Measurements from ENCODE around the gene CFAP46. TPM values are rescaled to one million over a fixed set of nuclear protein-coding genes. Genes with fewer than 3 reads are reported as not detected.

The CFAP46 gene
- total and polyA plus RNA-seq, 2 of the 8 experiments (the other 6 are each of a cell fraction or from before 2014, with no cell fraction given), result 2.6 to 4.8 TPM

DNA sequence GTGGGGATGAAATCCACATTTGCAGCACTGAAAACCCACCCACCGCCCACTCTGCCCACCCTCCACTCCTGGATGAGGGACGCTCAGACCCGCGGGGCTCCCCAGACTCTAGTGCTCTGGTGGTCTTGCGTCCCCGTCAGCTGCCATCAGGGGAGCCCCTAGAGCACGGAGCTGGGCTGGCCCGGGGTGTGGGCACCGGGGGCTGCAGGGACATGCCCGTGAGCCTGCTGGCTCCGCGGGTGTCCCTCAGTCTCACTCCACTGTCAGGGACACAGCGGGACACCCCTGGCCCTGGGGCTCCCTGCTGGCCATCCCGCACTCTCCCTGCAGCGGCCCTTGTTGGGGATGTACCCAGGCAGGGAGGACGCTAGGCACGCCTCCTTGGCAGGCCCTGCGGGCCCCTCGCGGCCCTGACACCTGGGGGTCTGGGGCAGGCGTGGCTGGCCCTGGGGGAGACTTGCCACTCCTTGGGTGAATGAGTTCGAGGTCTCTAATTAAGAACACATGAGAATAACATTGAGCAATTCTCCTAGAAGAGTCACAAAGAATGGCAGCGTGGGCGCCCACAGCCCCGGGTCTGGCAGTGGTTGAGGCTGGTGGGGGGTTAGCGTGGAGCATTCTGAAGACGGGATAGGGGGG, 64.2 kb downstream of the CFAP46 start (continued):
- TF ChIP-seq RXRA (IDR thresholded peaks at IDR 0.05; ENCODE audit: insufficient read depth, low read depth, low read length) (no peak), EP300 (IDR thresholded peaks at IDR 0.05; ENCODE audit: borderline replicate concordance in 1 of 2, low read depth in 2 of 2, low read length in 2 of 2) (no peak), KDM4A (IDR thresholded peaks at IDR 0.05; ENCODE audit: low read depth, low read length, severe bottlenecking) (no peak), RBBP5 (IDR thresholded peaks at IDR 0.05; ENCODE audit: borderline replicate concordance, low read depth, low read length) (no peak), JUN (IDR thresholded peaks at IDR 0.05; ENCODE audit: low read depth, low read length) (no peak)
- TF ChIP-seq, protein P1, sequence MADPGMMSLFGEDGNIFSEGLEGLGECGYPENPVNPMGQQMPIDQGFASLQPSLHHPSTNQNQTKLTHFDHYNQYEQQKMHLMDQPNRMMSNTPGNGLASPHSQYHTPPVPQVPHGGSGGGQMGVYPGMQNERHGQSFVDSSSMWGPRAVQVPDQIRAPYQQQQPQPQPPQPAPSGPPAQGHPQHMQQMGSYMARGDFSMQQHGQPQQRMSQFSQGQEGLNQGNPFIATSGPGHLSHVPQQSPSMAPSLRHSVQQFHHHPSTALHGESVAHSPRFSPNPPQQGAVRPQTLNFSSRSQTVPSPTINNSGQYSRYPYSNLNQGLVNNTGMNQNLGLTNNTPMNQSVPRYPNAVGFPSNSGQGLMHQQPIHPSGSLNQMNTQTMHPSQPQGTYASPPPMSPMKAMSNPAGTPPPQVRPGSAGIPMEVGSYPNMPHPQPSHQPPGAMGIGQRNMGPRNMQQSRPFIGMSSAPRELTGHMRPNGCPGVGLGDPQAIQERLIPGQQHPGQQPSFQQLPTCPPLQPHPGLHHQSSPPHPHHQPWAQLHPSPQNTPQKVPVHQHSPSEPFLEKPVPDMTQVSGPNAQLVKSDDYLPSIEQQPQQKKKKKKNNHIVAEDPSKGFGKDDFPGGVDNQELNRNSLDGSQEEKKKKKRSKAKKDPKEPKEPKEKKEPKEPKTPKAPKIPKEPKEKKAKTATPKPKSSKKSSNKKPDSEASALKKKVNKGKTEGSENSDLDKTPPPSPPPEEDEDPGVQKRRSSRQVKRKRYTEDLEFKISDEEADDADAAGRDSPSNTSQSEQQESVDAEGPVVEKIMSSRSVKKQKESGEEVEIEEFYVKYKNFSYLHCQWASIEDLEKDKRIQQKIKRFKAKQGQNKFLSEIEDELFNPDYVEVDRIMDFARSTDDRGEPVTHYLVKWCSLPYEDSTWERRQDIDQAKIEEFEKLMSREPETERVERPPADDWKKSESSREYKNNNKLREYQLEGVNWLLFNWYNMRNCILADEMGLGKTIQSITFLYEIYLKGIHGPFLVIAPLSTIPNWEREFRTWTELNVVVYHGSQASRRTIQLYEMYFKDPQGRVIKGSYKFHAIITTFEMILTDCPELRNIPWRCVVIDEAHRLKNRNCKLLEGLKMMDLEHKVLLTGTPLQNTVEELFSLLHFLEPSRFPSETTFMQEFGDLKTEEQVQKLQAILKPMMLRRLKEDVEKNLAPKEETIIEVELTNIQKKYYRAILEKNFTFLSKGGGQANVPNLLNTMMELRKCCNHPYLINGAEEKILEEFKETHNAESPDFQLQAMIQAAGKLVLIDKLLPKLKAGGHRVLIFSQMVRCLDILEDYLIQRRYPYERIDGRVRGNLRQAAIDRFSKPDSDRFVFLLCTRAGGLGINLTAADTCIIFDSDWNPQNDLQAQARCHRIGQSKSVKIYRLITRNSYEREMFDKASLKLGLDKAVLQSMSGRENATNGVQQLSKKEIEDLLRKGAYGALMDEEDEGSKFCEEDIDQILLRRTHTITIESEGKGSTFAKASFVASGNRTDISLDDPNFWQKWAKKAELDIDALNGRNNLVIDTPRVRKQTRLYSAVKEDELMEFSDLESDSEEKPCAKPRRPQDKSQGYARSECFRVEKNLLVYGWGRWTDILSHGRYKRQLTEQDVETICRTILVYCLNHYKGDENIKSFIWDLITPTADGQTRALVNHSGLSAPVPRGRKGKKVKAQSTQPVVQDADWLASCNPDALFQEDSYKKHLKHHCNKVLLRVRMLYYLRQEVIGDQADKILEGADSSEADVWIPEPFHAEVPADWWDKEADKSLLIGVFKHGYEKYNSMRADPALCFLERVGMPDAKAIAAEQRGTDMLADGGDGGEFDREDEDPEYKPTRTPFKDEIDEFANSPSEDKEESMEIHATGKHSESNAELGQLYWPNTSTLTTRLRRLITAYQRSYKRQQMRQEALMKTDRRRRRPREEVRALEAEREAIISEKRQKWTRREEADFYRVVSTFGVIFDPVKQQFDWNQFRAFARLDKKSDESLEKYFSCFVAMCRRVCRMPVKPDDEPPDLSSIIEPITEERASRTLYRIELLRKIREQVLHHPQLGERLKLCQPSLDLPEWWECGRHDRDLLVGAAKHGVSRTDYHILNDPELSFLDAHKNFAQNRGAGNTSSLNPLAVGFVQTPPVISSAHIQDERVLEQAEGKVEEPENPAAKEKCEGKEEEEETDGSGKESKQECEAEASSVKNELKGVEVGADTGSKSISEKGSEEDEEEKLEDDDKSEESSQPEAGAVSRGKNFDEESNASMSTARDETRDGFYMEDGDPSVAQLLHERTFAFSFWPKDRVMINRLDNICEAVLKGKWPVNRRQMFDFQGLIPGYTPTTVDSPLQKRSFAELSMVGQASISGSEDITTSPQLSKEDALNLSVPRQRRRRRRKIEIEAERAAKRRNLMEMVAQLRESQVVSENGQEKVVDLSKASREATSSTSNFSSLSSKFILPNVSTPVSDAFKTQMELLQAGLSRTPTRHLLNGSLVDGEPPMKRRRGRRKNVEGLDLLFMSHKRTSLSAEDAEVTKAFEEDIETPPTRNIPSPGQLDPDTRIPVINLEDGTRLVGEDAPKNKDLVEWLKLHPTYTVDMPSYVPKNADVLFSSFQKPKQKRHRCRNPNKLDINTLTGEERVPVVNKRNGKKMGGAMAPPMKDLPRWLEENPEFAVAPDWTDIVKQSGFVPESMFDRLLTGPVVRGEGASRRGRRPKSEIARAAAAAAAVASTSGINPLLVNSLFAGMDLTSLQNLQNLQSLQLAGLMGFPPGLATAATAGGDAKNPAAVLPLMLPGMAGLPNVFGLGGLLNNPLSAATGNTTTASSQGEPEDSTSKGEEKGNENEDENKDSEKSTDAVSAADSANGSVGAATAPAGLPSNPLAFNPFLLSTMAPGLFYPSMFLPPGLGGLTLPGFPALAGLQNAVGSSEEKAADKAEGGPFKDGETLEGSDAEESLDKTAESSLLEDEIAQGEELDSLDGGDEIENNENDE (IDR thresholded peaks at IDR 0.05; ENCODE audit: insufficient replicate concordance, low read length), result no peak
